HepG2 (cell line): Measurements from ENCODE around the gene ZNF3. TPM values are rescaled to one million over a fixed set of nuclear protein-coding genes. Genes with fewer than 3 reads are reported as not detected.

Experiments used
- ATAC-seq: fragments of 200-7000 bp; cut with Tn5 transposase; 3 replicates; pipeline ENCODE4 v1.9.1; 2020; ENCODE audit warnings: mild to moderate bottlenecking, moderate library complexity
- BruUV-seq: library from RNA; stranded (reverse); fragments of 400-500 nt; replicated peaks from 2 replicates; lab custom pipeline; 2021; lab: Mats Ljungman, UMichigan
- CTCF ChIA-PET: fragments of 300-600 bp; formaldehyde crosslinking; extraction: SDS; loops from one replicate; lab custom pipeline; 2021; ENCODE audit warnings: low total read pairs, inconsistent platforms, low intra/inter-chr PET ratio; lab: Yijun Ruan, JAX
- POLR2A ChIA-PET: fragments of 350-600 bp; sonication (Branson Sonifier 250); formaldehyde crosslinking; loops from one replicate; lab custom pipeline; 2020; ENCODE audit warnings: antibody characterized with exemption, inconsistent platforms; lab: Yijun Ruan, JAX
- DNase-seq: peaks from one replicate; pipeline ENCODE4 v3.0.0-alpha.2; 2015; ENCODE audit warnings: low spot score
- FAIRE-seq: peaks from 3 replicates; lab custom pipeline; 2011; peaks lifted over from hg19 to GRCh38; lab: Jason Lieb, UNC
- H2AFZ ChIP-seq: one replicate; pipeline ENCODE4 v1.6.1; 2011; ENCODE audit warnings: low read length, inconsistent platforms
- H3K27ac ChIP-seq: fragments of 300-600 bp; 3 replicates; pipeline ENCODE4 v1.8.0; 2011; ENCODE audit warnings: mixed run types, mild to moderate bottlenecking, mixed read lengths, low read length, inconsistent platforms; ENCODE audit not compliant: insufficient read depth; ENCODE audit errors: extremely low read length
- H3K27me3 ChIP-seq, 2 experiments: fragments of 200-600 bp in 1 of 2; 2 replicates in 1 of 2; 3 replicates in 1 of 2; pipeline versions ENCODE4 v1.6.0 to v1.8.0; 2011; ENCODE audit warnings: low read length in 2 of 2, mild to moderate bottlenecking in 2 of 2, moderate library complexity in 2 of 2, inconsistent platforms in 1 of 2; ENCODE audit not compliant: insufficient read depth in 2 of 2, control insufficient read depth in 1 of 2
- H3K36me3 ChIP-seq, 2 experiments: fragments of 200-600 bp in 1 of 2; replicated peaks in 1 of 2; 2 replicates in 1 of 2; 3 replicates in 1 of 2; pipeline versions ENCODE4 v1.5.1 to v1.8.0; 2011; ENCODE audit warnings: low read length in 2 of 2, inconsistent platforms in 1 of 2; ENCODE audit not compliant: insufficient read depth in 2 of 2, control insufficient read depth in 1 of 2
- H3K4me1 ChIP-seq: 2 replicates; pipeline ENCODE4 v1.5.1; 2012; ENCODE audit warnings: low read length, inconsistent platforms; ENCODE audit not compliant: insufficient read depth
- H3K4me2 ChIP-seq: 2 replicates; pipeline ENCODE4 v1.6.0; 2011; ENCODE audit warnings: low read depth, low read length, inconsistent platforms
- H3K4me3 ChIP-seq, 3 experiments: fragments of 200-600 bp in 1 of 3; sonication (generic), shearing (Covaris generic) in 1 of 3; replicated peaks in 1 of 3; 2 replicates each; pipeline ENCODE4 v1.5.1; 2011 to 2016; ENCODE audit warnings: low read length in 3 of 3, inconsistent platforms in 2 of 3, low read depth in 2 of 3, mild to moderate bottlenecking in 2 of 3, control low read depth in 1 of 3, mixed read lengths in 1 of 3; ENCODE audit not compliant: insufficient read depth in 1 of 3
- H3K79me2 ChIP-seq: one replicate; pipeline ENCODE4 v1.6.1; 2011; ENCODE audit warnings: low read length, inconsistent platforms; ENCODE audit not compliant: insufficient read depth
- H3K9ac ChIP-seq: 2 replicates; pipeline ENCODE4 v1.6.0; 2011; ENCODE audit warnings: mild to moderate bottlenecking, low read depth, low read length, inconsistent platforms; ENCODE audit not compliant: insufficient read depth
- H3K9me3 ChIP-seq: 2 replicates; pipeline ENCODE4 v1.5.1; 2012; ENCODE audit warnings: mild to moderate bottlenecking, low read length
- H4K20me1 ChIP-seq: 2 replicates; pipeline ENCODE4 v1.6.0; 2011; ENCODE audit warnings: inconsistent platforms, mild to moderate bottlenecking, low read length, moderate library complexity; ENCODE audit not compliant: insufficient read depth
- AHR ChIP-seq: IDR thresholded peaks from 2 replicates; pipeline ENCODE4 v1.6.1; 2018; ENCODE audit warnings: missing genetic modification reagents, missing compliant biosample characterization
- ATM ChIP-seq: fragments of 450-650 bp; IDR thresholded peaks from 2 replicates; pipeline ENCODE4 v1.7.1; 2017; ENCODE audit warnings: mild to moderate bottlenecking, borderline replicate concordance
- CCAR2 ChIP-seq: fragments of 200-400 bp; formaldehyde crosslinking; optimal IDR thresholded peaks from 2 replicates; pipeline ENCODE3; 2018; ENCODE audit warnings: low read depth, mild to moderate bottlenecking, low read length, moderate library complexity
- GFI1 ChIP-seq: sonication (generic); formaldehyde crosslinking; IDR thresholded peaks from 2 replicates; pipeline ENCODE4 v1.5.0; 2020; ENCODE audit warnings: missing genetic modification reagents, mild to moderate bottlenecking, borderline replicate concordance
- GMEB1 ChIP-seq: sonication (generic); formaldehyde crosslinking; IDR thresholded peaks from 2 replicates; pipeline ENCODE4 v1.5.1; 2020; ENCODE audit warnings: missing genetic modification reagents, mild to moderate bottlenecking, borderline replicate concordance
- HDAC6 ChIP-seq: fragments of 200-600 bp; sonication (generic); IDR thresholded peaks from 2 replicates; pipeline ENCODE4 v1.7.0; 2017; ENCODE audit warnings: mild to moderate bottlenecking, antibody characterized with exemption, low read length, low read depth
- MYNN ChIP-seq: sonication (generic); formaldehyde crosslinking; IDR thresholded peaks from 2 replicates; pipeline ENCODE4 v1.4.0; 2020; ENCODE audit warnings: mild to moderate bottlenecking, low read depth, missing genetic modification reagents
- NR0B2 ChIP-seq: sonication (generic); formaldehyde crosslinking; IDR thresholded peaks from 2 replicates; pipeline ENCODE4 v1.4.0; 2020; ENCODE audit warnings: mild to moderate bottlenecking, missing genetic modification reagents
- NR2F2 ChIP-seq: IDR thresholded peaks from 2 replicates; pipeline ENCODE4 v1.6.1; 2012; ENCODE audit warnings: low read depth, inconsistent platforms, borderline replicate concordance
- PHF8 ChIP-seq: sonication (generic); formaldehyde crosslinking; IDR thresholded peaks from 2 replicates; pipeline ENCODE4 v1.5.0; 2020; ENCODE audit warnings: missing genetic modification reagents
- SKIL ChIP-seq: sonication (generic); formaldehyde crosslinking; IDR thresholded peaks from 2 replicates; pipeline ENCODE4 v1.8.0; 2022; ENCODE audit warnings: missing genetic modification reagents, mild to moderate bottlenecking, moderate library complexity, borderline replicate concordance
- TMF1 ChIP-seq: sonication (generic); formaldehyde crosslinking; IDR thresholded peaks from 2 replicates; pipeline ENCODE4 v1.8.1; 2022; ENCODE audit warnings: low read depth, missing genetic modification reagents
- ZFY ChIP-seq: sonication (generic); formaldehyde crosslinking; IDR thresholded peaks from 2 replicates; pipeline ENCODE4 v1.4.0; 2020; ENCODE audit warnings: missing genetic modification reagents
- ZNF264 ChIP-seq: sonication (generic); formaldehyde crosslinking; IDR thresholded peaks from 2 replicates; pipeline ENCODE4 v1.4.0; 2020; ENCODE audit warnings: missing genetic modification reagents
- ZNF333 ChIP-seq: sonication (generic); formaldehyde crosslinking; IDR thresholded peaks from 2 replicates; pipeline ENCODE4 v1.4.0; 2020; ENCODE audit warnings: mild to moderate bottlenecking, missing genetic modification reagents, borderline replicate concordance
- ZNF34 ChIP-seq: sonication (generic); formaldehyde crosslinking; IDR thresholded peaks from 2 replicates; pipeline ENCODE4 v1.4.0; 2020; ENCODE audit warnings: mild to moderate bottlenecking, missing genetic modification reagents, borderline replicate concordance
- ZNF720 ChIP-seq: sonication (generic); formaldehyde crosslinking; IDR thresholded peaks from 2 replicates; pipeline ENCODE4 v1.4.0; 2020; ENCODE audit warnings: missing genetic modification reagents
- ZNF746 ChIP-seq: sonication (generic); formaldehyde crosslinking; IDR thresholded peaks from 2 replicates; pipeline ENCODE4 v1.8.0; 2022; ENCODE audit warnings: mild to moderate bottlenecking, missing genetic modification reagents
- ZNF839 ChIP-seq: sonication (generic); formaldehyde crosslinking; IDR thresholded peaks from 2 replicates; pipeline ENCODE4 v1.4.0; 2020; ENCODE audit warnings: missing genetic modification reagents, mild to moderate bottlenecking, borderline replicate concordance
- ZSCAN5A ChIP-seq: sonication (generic); formaldehyde crosslinking; IDR thresholded peaks from 2 replicates; pipeline ENCODE4 v1.8.0; 2022; ENCODE audit warnings: mild to moderate bottlenecking, missing genetic modification reagents, borderline replicate concordance
- WGBS: methylation state at CpG from one replicate; pipeline ENCODE4 v1.1.6; 2017; ENCODE audit warnings: low lambda C conversion rate; 5-methylcytosine and 5-hydroxymethylcytosine counted together
- in situ Hi-C: cut with HindIII; loops from 2 replicates; pipeline ENCODE4 v1.10.0; 2017; ENCODE audit warnings: low pct_unique_long_range_greater_than_20kb; ENCODE audit not compliant: extremely low pct_ligation_motif_present
- intact Hi-C: fragments of 100-400 bp; cut with micrococcal nuclease; formaldehyde crosslinking; loops from one replicate; pipeline ENCODE4 v1.10.0; 2022; ENCODE audit not compliant: unreplicated experiment
- polyA plus RNA-seq, 8 experiments: library from polyadenylated mRNA; depleted of rRNA in 3 of 8; stranded (reverse) in 7 of 8; unstranded in 1 of 8; fragments of >200 nt; fragmentation: Illumina TruSeq in 4 of 8; extraction: Trizol in 4 of 8; gene quantifications; 2 replicates each; pipeline versions ENCODE4 v1.2.1 to v1.2.3, GENCODE V29; 2011 to 2016; ENCODE audit warnings: low read depth in 4 of 8, missing spikeins in 1 of 8, mixed read lengths in 1 of 8; ENCODE audit not compliant: insufficient read depth in 1 of 8
- total RNA-seq, 5 experiments: library from RNA; depleted of rRNA; stranded (reverse); fragments of >200 nt; fragmentation: Illumina TruSeq; extraction: Trizol; gene quantifications; 2 replicates each; pipeline ENCODE4 v1.2.3, GENCODE V29; 2016; ENCODE audit warnings: low read depth in 1 of 5

Gene ZNF3
- total and polyA plus RNA-seq, 2 of the 13 experiments (the other 11 are each of a cell fraction or from before 2014, with no cell fraction given), result 33.7 to 56.9 TPM

GRCh38 chr7:100079024-100079560, 2.4 kb downstream of the ZNF3 start:
- DNase-seq, result peak; percentile 96
- POLR2A ChIA-PET, result interaction anchor here (0.9 to 2.3 kb wide), 14 partner anchors 10 to 160 kb away, joined by 3 to 13 read pairs (median 4); partner anchors contain the start of genes AP4M1, GJC3, MBLAC1 and MCM7
- Histone ChIP-seq H3K27me3 (no peaks in the 10 kb centered on the region; a peak in 1 of 5 replicates), H3K27ac (peak overlapping the region; percentile 96), H3K4me2 (peak overlapping the region; percentile 97), H4K20me1 (peaks cover 36% of the 10 kb centered on the region), H3K36me3 (peaks cover 15 to 36% of the 10 kb centered on the region in 2 experiments), H3K4me1 (peaks cover 49% of the 10 kb centered on the region), H2AFZ (no peak overlapping the region), H3K9ac (peak overlapping the region; percentile 99), H3K4me3 (peak overlapping the region; percentile 91 to 99 (median 92); a peak in 5 of 6 replicates), H3K9me3 (no peaks in the 10 kb centered on the region), H3K79me2 (peaks cover 63% of the 10 kb centered on the region)
- BruUV-seq, result no TSS peak
- CTCF ChIA-PET, result no interaction called here
- peak; percentile 97 for FAIRE-seq
- intact Hi-C loops (no loop called here), in situ Hi-C loops (no loop called here)
- 8% methylated on average over 7 of the region's 7 CpGs for WGBS
- peak; percentile 73 for ATAC-seq
- TF ChIP-seq NR0B2 (CRISPR knock-in tag), result no peak
- no peak for TF ChIP-seq MYNN (CRISPR knock-in tag)
- TF ChIP-seq ZNF34 (CRISPR knock-in tag), result no peak
- TF ChIP-seq PHF8 (CRISPR knock-in tag), result 0 out of 2 replicates have a peak, but pooled peaks have one; percentile 30
- no peak for TF ChIP-seq CCAR2
- TF ChIP-seq HDAC6, result no peak
- TF ChIP-seq GMEB1, result 0 out of 2 replicates have a peak, but pooled peaks have one; percentile 13
- TF ChIP-seq AHR (CRISPR knock-in tag), result no peak
- TF ChIP-seq GFI1, result no peak
- peak; percentile 68 for TF ChIP-seq NR2F2
- TF ChIP-seq ZNF333 (CRISPR knock-in tag), result no peak
- no peak for TF ChIP-seq ZNF720 (CRISPR knock-in tag)
- no peak for TF ChIP-seq ZSCAN5A
- no peak for TF ChIP-seq ZNF746
- TF ChIP-seq ZNF264 (CRISPR knock-in tag), result no peak
- no peak for TF ChIP-seq SKIL
- TF ChIP-seq ZFY (CRISPR knock-in tag), result peak; percentile 45; the same call in 1 of the 2 replicates
- no peak for TF ChIP-seq TMF1
- no peak for TF ChIP-seq ATM
- no peak for TF ChIP-seq ZNF839
